ENCODE results near the gene XYLT1.

The XYLT1 gene

GRCh38 chr16:17364319-17365210 is 106.2 kb downstream of the XYLT1 start:
- Histone ChIP-seq H3K9ac (no peak overlapping the region), H3K36me3 (ENCODE audit: insufficient read depth) (no peaks in the 10 kb centered on the region), H3K4me1 (ENCODE audit: low read depth, poor library complexity, severe bottlenecking) (no peaks in the 10 kb centered on the region), H3K79me2 (ENCODE audit: insufficient read depth, low read depth) (no peaks in the 10 kb centered on the region; the same call in 1 of the 2 replicates), H3K4me3 (IDR thresholded peaks at IDR 0.05; ENCODE audit: insufficient read depth, low read depth, low read length) (no peak overlapping the region), H3K27me3 (ENCODE audit: insufficient read depth, low read depth) (no peaks in the 10 kb centered on the region), H4K20me1 (ENCODE audit: insufficient read depth) (no peaks in the 10 kb centered on the region), H3K4me2 (no peak overlapping the region), H3K27ac (no peak overlapping the region), H2AFZ (ENCODE audit: low read depth) (no peak overlapping the region)
- no peak for TF ChIP-seq CTCF (conservative IDR thresholded peaks at IDR 0.05; ENCODE audit: low read depth, low read length)

- Histone ChIP-seq H3K4me2 (no peak overlapping the region), H3K79me2 (ENCODE audit: insufficient read depth, low read depth) (no peaks in the 10 kb centered on the region; the same call in 1 of the 2 replicates), H3K4me3 (IDR thresholded peaks at IDR 0.05; ENCODE audit: insufficient read depth, low read depth, low read length) (no peak overlapping the region), H2AFZ (ENCODE audit: low read depth) (no peak overlapping the region), H3K27ac (no peak overlapping the region), H4K20me1 (ENCODE audit: insufficient read depth) (no peaks in the 10 kb centered on the region), H3K9ac (no peak overlapping the region), H3K4me1 (ENCODE audit: low read depth, poor library complexity, severe bottlenecking) (no peaks in the 10 kb centered on the region), H3K36me3 (ENCODE audit: insufficient read depth) (no peaks in the 10 kb centered on the region), H3K27me3 (ENCODE audit: insufficient read depth, low read depth) (no peaks in the 10 kb centered on the region)
- no peak for TF ChIP-seq CTCF (conservative IDR thresholded peaks at IDR 0.05; ENCODE audit: low read depth, low read length)
Observed at GRCh38 chr16:17362946-17363345, 107.8 kb downstream of the XYLT1 start.

- H3K9ac ChIP-seq: no peak overlapping the region
- H4K20me1 ChIP-seq (ENCODE audit: insufficient read depth): no peaks in the 10 kb centered on the region
- no peak overlapping the region for H2AFZ ChIP-seq (ENCODE audit: low read depth)
- H3K79me2 ChIP-seq (ENCODE audit: insufficient read depth, low read depth): no peaks in the 10 kb centered on the region; the same call in 1 of the 2 replicates
- TF ChIP-seq CTCF (conservative IDR thresholded peaks at IDR 0.05; ENCODE audit: low read depth, low read length): no peak
- no peak overlapping the region for H3K27ac ChIP-seq
- H3K4me2 ChIP-seq: no peak overlapping the region
- no peaks in the 10 kb centered on the region for H3K36me3 ChIP-seq (ENCODE audit: insufficient read depth)
- H3K4me1 ChIP-seq (ENCODE audit: low read depth, poor library complexity, severe bottlenecking): no peaks in the 10 kb centered on the region
- H3K27me3 ChIP-seq (ENCODE audit: insufficient read depth, low read depth): no peaks in the 10 kb centered on the region
- H3K4me3 ChIP-seq (IDR thresholded peaks at IDR 0.05; ENCODE audit: insufficient read depth, low read depth, low read length): no peak overlapping the region
Observed at GRCh38 chr16:17362183-17362582, 108.6 kb downstream of the XYLT1 start.

- TF ChIP-seq CTCF (conservative IDR thresholded peaks at IDR 0.05; ENCODE audit: low read depth, low read length): no peak
- Histone ChIP-seq H3K4me2 (no peak overlapping the region), H3K4me1 (ENCODE audit: low read depth, poor library complexity, severe bottlenecking) (no peaks in the 10 kb centered on the region)
Observed at GRCh38 chr16:17360693-17361122, 110.1 kb downstream of the XYLT1 start.

More at GRCh38 chr16:17360693-17361122, 110.1 kb downstream of the XYLT1 start:
- Histone ChIP-seq H4K20me1 (ENCODE audit: insufficient read depth) (no peaks in the 10 kb centered on the region), H3K9ac (no peak overlapping the region), H3K4me3 (IDR thresholded peaks at IDR 0.05; ENCODE audit: insufficient read depth, low read depth, low read length) (no peak overlapping the region), H3K36me3 (ENCODE audit: insufficient read depth) (no peaks in the 10 kb centered on the region), H2AFZ (ENCODE audit: low read depth) (no peak overlapping the region), H3K27me3 (ENCODE audit: insufficient read depth, low read depth) (no peaks in the 10 kb centered on the region), H3K27ac (no peak overlapping the region), H3K79me2 (ENCODE audit: insufficient read depth, low read depth) (no peaks in the 10 kb centered on the region; the same call in 1 of the 2 replicates)
